NCI-H510A (cell line): ENCODE results near the gene YWHAH.

ENCODE experiments used
- DNase-seq: peaks from one replicate; lab custom pipeline; 2025; lab: John Stamatoyannopoulos, UW

The YWHAH gene

GRCh38 chr22:31950226-31950625 is 5.9 kb downstream of the YWHAH start:
- DNase-seq, result no peak

GRCh38 chr22:31951194-31952093 is 7.1 kb downstream of the YWHAH start:
- no peak for DNase-seq

GRCh38 chr22:31952094-31952401 is 7.7 kb downstream of the YWHAH start:
- DNase-seq, result no peak

GRCh38 chr22:31952472-31952871 is 8.1 kb downstream of the YWHAH start:
- DNase-seq, result no peak

GRCh38 chr22:31953261-31953660 is 8.9 kb downstream of the YWHAH start:
- no peak for DNase-seq

GRCh38 chr22:31954535-31955523 is 10.5 kb downstream of the YWHAH start:
- no peak for DNase-seq

- DNase-seq, result no peak
These were observed 12.0 kb downstream of the YWHAH start for GRCh38 chr22:31956360-31956759.

GRCh38 chr22:31957970-31958594 is 13.7 kb downstream of the YWHAH start:
- DNase-seq, result no peak

GRCh38 chr22:31958625-31959239 is 14.4 kb downstream of the YWHAH start:
- no peak for DNase-seq

- no peak for DNase-seq
These were observed 16.4 kb downstream of the YWHAH start for GRCh38 chr22:31960767-31961166.

GRCh38 chr22:31962387-31963125 is 18.2 kb downstream of the YWHAH start:
- DNase-seq, result no peak

- DNase-seq, result no peak
These were observed 23.7 kb downstream of the YWHAH start for GRCh38 chr22:31968022-31968421.

- peak; percentile 55 for DNase-seq
These were observed 25.6 kb downstream of the YWHAH start for GRCh38 chr22:31969789-31970489.

GRCh38 chr22:31970490-31971444 is 26.4 kb downstream of the YWHAH start:
- peak; percentile 30 for DNase-seq

- DNase-seq, result no peak
These were observed 27.8 kb downstream of the YWHAH start for GRCh38 chr22:31972180-31972579.

- no peak for DNase-seq
These were observed 29.4 kb downstream of the YWHAH start for GRCh38 chr22:31973739-31974138.

- DNase-seq, result peak; percentile 8
These were observed 33.0 kb downstream of the YWHAH start for GRCh38 chr22:31977141-31977841.

- no peak for DNase-seq
These were observed 33.6 kb downstream of the YWHAH start for GRCh38 chr22:31977939-31978338.

GRCh38 chr22:31980628-31981027 is 36.3 kb downstream of the YWHAH start:
- DNase-seq, result no peak
